H1 (cell line): ENCODE results near the gene SIK3. TPM values are rescaled to one million over a fixed set of nuclear protein-coding genes. Genes with fewer than 3 reads are reported as not detected.

Source experiments
- EP300 ChIP-seq, 2 experiments: IDR thresholded peaks; 1 replicate in 1 of 2; 2 replicates in 1 of 2; pipeline ENCODE4 v1.6.1; 2011 to 2012; ENCODE audit warnings: low read depth in 2 of 2, low read length in 2 of 2, mild to moderate bottlenecking in 2 of 2, borderline replicate concordance in 1 of 2, inconsistent platforms in 1 of 2, moderate library complexity in 1 of 2
- GTF2F1 ChIP-seq: IDR thresholded peaks from 2 replicates; pipeline ENCODE4 v1.6.1; 2012; ENCODE audit warnings: low read depth, low read length, improper control_type of control experiment, borderline replicate concordance
- polyA plus RNA-seq, 7 experiments: library from polyadenylated mRNA; depleted of rRNA in 3 of 7; stranded (reverse) in 5 of 7; unstranded in 2 of 7; fragments of >200 nt in 5 of 7; fragments of 200-250 nt in 2 of 7; gene quantifications; 1 replicate in 5 of 7; 2 replicates in 1 of 7; 4 replicates in 1 of 7; pipeline versions ENCODE4 v1.2.1 to v1.2.3, GENCODE V29; 2011 to 2013; ENCODE audit warnings: missing spikeins in 2 of 7, mixed read lengths in 2 of 7
- total RNA-seq: library from RNA; stranded (reverse); fragmentation: NEBNext Ultra II Directional; extraction: Animal tissue kit (Norgen Biotek cat#: 25700); gene quantifications from 2 replicates; pipeline ENCODE4 v1.2.1, GENCODE V29; 2021

SIK3 gene
- total and polyA plus RNA-seq, 2 of the 8 experiments (the other 6 are each of a cell fraction or from before 2014, with no cell fraction given) = 19.9 to 32.1 TPM

GRCh38 chr11:116903090-116903489 is 195.1 kb downstream of the SIK3 start (continued):
- TF ChIP-seq EP300 (IDR thresholded peaks at IDR 0.05; ENCODE audit: borderline replicate concordance in 1 of 2, low read depth in 2 of 2, low read length in 2 of 2) = no peak
- no peak for TF ChIP-seq GTF2F1
